GM13977 (cell line): ENCODE results near the gene TGFBR2.

Experiments used
- DNase-seq: peaks from one replicate; pipeline ENCODE4 v3.0.0; 2012; ENCODE audit warnings: low spot score
- in situ Hi-C: fragments of 300-500 bp; cut with MboI; formaldehyde crosslinking; loops from one replicate; pipeline ENCODE4 v1.12.0; 2022; ENCODE audit warnings: low sequenced_read_pairs, low pct_unique_long_range_greater_than_20kb, mixed read lengths, inconsistent platforms; ENCODE audit not compliant: unreplicated experiment
- TF ChIP-seq, protein P1 (sequence below): IDR thresholded peaks from 2 replicates; pipeline ENCODE4 v1.5.1; 2012; ENCODE audit warnings: mild to moderate bottlenecking, control low read depth; ENCODE audit not compliant: insufficient read depth; ENCODE audit errors: extremely low read depth, missing control alignments

TGFBR2 gene

DNA sequence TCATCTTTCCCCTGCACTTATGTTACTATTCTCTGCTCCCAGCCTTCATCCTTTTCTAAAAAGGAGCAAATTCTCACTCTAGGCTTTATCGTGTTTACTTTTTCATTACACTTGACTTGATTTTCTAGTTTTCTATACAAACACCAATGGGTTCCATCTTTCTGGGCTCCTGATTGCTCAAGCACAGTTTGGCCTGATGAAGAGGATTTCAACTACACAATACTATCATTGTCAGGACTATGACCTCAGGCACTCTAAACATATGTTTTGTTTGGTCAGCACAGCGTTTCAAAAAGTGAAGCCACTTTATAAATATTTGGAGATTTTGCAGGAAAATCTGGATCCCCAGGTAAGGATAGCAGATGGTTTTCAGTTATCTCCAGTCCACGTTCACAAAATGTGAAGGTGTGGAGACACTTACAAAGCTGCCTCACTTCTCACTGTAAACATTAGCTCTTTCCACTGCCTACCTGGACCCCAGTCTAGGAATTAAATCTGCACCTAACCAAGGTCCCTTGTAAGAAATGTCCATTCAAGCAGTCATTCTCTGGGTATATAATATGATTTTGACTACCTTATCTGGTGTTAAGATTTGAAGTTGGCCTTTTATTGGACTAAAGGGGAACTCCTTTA, 86.2 kb downstream of the TGFBR2 start:
- TF ChIP-seq, protein P1, sequence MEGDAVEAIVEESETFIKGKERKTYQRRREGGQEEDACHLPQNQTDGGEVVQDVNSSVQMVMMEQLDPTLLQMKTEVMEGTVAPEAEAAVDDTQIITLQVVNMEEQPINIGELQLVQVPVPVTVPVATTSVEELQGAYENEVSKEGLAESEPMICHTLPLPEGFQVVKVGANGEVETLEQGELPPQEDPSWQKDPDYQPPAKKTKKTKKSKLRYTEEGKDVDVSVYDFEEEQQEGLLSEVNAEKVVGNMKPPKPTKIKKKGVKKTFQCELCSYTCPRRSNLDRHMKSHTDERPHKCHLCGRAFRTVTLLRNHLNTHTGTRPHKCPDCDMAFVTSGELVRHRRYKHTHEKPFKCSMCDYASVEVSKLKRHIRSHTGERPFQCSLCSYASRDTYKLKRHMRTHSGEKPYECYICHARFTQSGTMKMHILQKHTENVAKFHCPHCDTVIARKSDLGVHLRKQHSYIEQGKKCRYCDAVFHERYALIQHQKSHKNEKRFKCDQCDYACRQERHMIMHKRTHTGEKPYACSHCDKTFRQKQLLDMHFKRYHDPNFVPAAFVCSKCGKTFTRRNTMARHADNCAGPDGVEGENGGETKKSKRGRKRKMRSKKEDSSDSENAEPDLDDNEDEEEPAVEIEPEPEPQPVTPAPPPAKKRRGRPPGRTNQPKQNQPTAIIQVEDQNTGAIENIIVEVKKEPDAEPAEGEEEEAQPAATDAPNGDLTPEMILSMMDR = no peak
- in situ Hi-C loops = loop anchor here (25.0 kb wide), 2 partner anchors 480 to 655 kb away; no protein-coding TSS in a partner anchor
- DNase-seq = no peak

DNA sequence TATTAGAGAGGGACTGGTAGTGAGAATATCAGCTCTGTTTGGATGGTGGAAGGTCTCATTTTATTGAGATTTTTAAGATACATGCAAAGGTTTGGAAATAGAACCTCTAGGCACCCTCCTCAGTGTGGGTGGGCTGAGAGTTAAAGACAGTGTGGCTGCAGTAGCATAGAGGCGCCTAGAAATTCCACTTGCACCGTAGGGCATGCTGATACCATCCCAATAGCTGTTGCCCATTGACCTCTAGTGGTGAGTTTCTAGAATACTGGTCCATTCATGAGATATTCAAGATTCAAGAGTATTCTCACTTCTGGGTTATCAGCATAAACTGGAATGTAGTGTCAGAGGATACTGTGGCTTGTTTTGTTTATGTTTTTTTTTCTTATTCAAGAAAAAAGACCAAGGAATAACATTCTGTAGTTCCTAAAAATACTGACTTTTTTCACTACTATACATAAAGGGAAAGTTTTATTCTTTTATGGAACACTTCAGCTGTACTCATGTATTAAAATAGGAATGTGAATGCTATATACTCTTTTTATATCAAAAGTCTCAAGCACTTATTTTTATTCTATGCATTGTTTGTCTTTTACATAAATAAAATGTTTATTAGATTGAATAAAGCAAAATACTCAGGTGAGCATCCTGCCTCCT, 87.2 kb downstream of the TGFBR2 start:
- TF ChIP-seq, protein P1 = peak; percentile 79
- in situ Hi-C loops = loop anchor here (25.0 kb wide), 2 partner anchors 481 to 656 kb away; no protein-coding TSS in a partner anchor

DNA sequence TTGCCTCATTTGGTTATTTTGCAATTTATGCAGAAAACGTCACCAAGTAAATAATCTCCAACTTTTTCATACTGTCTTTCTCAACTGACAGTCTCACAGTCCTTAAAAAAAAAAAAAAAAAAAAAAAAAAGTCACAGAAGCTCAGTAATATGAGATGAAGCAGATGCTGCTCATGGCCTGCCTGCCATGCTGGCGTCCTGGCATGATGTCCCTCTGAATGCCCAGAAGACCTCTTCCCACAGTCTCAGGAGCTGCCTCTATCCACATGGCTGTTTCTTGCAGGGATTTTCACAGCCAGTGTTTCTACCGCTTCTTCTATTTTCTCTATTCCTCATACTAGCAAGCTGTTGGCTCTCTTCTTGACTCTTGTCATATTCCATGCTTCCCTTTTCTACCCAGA, 87.7 kb downstream of the TGFBR2 start:
- in situ Hi-C loops = loop anchor here (25.0 kb wide), 2 partner anchors 482 to 657 kb away; no protein-coding TSS in a partner anchor

More for the DNA sequence above, 87.2 kb downstream of the TGFBR2 start:
- DNase-seq = peak; percentile 47

DNA sequence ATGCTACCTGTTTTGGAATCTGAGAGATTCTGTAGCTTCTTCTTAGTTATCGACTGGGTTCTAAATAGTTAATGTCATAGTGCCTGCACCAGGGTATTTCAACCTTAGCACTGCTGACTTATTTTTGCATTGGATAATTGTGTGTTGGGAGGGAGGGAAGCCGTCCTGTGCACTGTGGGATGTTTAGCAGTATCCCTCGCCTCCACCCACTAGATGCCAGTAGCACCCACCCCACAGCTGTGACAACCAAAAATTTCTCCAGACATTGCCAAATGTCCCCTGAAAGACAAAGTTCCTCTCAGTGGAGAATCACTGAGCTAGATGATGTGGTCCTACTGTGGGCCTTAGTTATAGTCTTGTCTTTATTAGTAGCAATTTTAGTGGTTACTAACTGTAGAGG, 88.3 kb downstream of the TGFBR2 start:
- in situ Hi-C loops = loop anchor here (25.0 kb wide), 2 partner anchors 482 to 657 kb away; no protein-coding TSS in a partner anchor
- DNase-seq = no peak
- TF ChIP-seq, protein P1 = no peak

More for the DNA sequence above, 87.7 kb downstream of the TGFBR2 start:
- TF ChIP-seq, protein P1 = no peak
- DNase-seq = no peak

DNA sequence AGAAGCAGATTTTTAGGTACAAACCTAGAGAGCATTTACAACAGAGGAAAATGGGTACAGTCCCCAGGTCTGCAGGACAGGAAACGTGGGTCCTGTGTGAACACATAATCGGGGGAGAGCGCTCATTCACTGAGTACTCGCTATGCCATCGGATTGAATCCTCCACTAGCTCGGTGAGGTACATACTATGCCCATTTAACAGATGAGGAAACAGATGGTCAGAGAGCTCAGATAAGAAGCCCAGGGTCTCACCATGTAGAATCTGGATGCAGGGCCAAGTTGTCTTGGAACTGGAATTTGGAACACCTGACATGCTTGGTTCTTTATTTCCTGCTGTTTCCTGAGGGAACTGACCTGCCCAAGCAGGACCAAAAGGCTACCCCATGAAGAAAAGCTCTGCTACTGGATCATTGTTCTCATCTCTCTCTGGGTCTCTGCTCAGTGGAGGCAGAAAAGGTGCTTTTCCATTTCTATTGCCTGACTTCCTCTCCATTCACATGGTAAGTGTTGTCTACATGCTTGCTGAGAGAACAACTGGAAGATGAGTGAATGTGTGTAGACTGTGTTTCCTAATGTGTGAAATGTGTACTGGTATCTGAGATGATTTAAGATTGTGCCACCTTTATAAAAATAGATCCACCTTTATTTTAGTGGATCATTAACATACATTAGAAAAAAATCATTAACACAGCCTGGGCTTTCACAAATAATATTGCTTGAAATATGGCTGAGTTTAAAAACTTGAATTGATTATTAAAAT, 89.1 kb downstream of the TGFBR2 start:
- TF ChIP-seq, protein P1 = no peak
- no peak for DNase-seq
- in situ Hi-C loops = loop anchor here (25.0 kb wide), 2 partner anchors 483 to 658 kb away; no protein-coding TSS in a partner anchor

DNA sequence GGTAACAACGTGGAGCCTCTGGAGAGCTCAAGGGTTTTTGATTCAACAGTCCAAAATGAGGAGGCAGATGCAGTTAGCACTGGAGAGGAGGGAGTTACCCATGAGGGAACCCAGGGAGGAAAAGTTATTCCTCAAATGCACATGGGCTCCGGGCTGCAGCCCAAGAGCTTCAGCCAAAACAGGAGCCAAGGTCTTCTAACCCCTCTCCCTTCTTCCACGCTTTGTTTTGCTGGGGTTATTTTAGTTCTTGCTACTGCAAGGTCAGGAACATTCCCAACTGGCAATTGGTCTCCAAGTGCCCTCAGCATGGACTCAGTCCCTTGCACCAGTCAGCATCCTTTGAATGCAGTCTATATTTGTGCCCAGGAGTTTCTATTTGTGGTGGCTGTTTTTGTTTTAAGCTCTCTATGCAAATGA, 90.0 kb downstream of the TGFBR2 start:
- DNase-seq = no peak
- in situ Hi-C loops = loop anchor here (25.0 kb wide), 2 partner anchors 484 to 659 kb away; no protein-coding TSS in a partner anchor
- TF ChIP-seq, protein P1 = no peak
